ENCODE data around the gene CAPZB.
A peak's percentile ranks its signal among the peaks of the same experiment; 100 is the strongest.

Gene CAPZB

GRCh38 chr1:19342894-19343616 is 142.3 kb downstream of the CAPZB start:
- no peak for DNase-seq

- DNase-seq: no peak
Observed at GRCh38 chr1:19342062-19342750, 143.1 kb downstream of the CAPZB start.

- DNase-seq: peak; percentile 52
Observed at GRCh38 chr1:19341201-19342061, 143.9 kb downstream of the CAPZB start.

- DNase-seq: no peak
Observed at GRCh38 chr1:19340387-19340937, 144.9 kb downstream of the CAPZB start.

- DNase-seq: no peak
Observed at GRCh38 chr1:19339214-19339861, 146.0 kb downstream of the CAPZB start.

GRCh38 chr1:19338323-19338762 is 147.0 kb downstream of the CAPZB start:
- DNase-seq: no peak

- DNase-seq: no peak
Observed at GRCh38 chr1:19337289-19337688, 148.1 kb downstream of the CAPZB start.

GRCh38 chr1:19336543-19336942 is 148.8 kb downstream of the CAPZB start:
- DNase-seq: peak; percentile 54

- DNase-seq: no peak
Observed at GRCh38 chr1:19333587-19334354, 151.6 kb downstream of the CAPZB start.

GRCh38 chr1:19332832-19333231 is 152.5 kb downstream of the CAPZB start:
- DNase-seq: no peak

- no peak for DNase-seq
Observed at GRCh38 chr1:19331262-19331878, 154.0 kb downstream of the CAPZB start.

GRCh38 chr1:19330449-19331135 is 154.7 kb downstream of the CAPZB start:
- no peak for DNase-seq

- no peak for DNase-seq
Observed at GRCh38 chr1:19329611-19330010, 155.7 kb downstream of the CAPZB start.

- DNase-seq: no peak
Observed at GRCh38 chr1:19329188-19329587, 156.2 kb downstream of the CAPZB start.

GRCh38 chr1:19328486-19328885 is 156.9 kb downstream of the CAPZB start:
- DNase-seq: no peak

- DNase-seq: no peak
Observed at GRCh38 chr1:19327736-19328135, 157.6 kb downstream of the CAPZB start.

- no peak for DNase-seq
Observed at GRCh38 chr1:19327301-19327700, 158.0 kb downstream of the CAPZB start.

GRCh38 chr1:19326748-19327065 is 158.6 kb downstream of the CAPZB start:
- no peak for DNase-seq

GRCh38 chr1:19325958-19326747 is 159.2 kb downstream of the CAPZB start:
- DNase-seq: no peak

GRCh38 chr1:19325368-19325957 is 159.9 kb downstream of the CAPZB start:
- DNase-seq: peak; percentile 49

Data from NCI-H226 (cell line).